ENCODE data around the gene SLC30A3. TPM values are rescaled to one million over a fixed set of nuclear protein-coding genes. Genes with fewer than 3 reads are reported as not detected.

Gene SLC30A3
- total RNA-seq, 2 experiments from 2014 or later, result not detected

DNA sequence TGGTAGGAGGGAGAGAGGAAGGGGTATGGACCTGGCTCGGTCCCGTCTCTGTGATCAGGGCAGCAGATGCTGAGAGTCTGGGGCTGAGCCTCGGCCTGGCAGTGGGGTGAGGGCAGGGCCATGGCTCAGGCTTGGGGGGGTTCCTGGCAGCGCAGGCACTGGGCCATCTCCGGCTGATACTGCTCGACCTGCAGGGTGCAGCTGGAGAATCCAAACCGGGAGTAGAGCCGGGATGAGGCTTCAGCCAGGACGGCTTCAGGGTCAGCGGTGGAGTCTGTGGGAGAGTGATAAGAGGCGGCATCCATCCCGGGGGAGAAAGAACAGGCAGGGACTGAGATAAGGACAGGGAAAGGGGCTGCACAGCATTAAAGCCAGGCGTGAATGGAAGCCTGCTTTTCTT lies 7.7 kb downstream of the SLC30A3 start:
- H3K4me3 Mint-ChIP-seq, result no peak overlapping the region
- Histone ChIP-seq H3K27ac (ENCODE audit: low read depth in 1 of 2, low read length in 2 of 2) (no peak overlapping the region), H3K9me3 (ENCODE audit: control insufficient read depth in 1 of 2, insufficient read depth in 1 of 2, low read length in 2 of 2) (peaks cover 0 to 5% of the 10 kb centered on the region in 2 experiments), H3K4me3 (ENCODE audit: low read length) (no peak overlapping the region), H3K27me3 (ENCODE audit: control insufficient read depth in 1 of 2, insufficient read depth in 2 of 2, low read length in 2 of 2) (peaks cover 40 to 56% of the 10 kb centered on the region in 2 experiments), H3K4me1 (ENCODE audit: insufficient read depth, low read length) (peaks cover 4% of the 10 kb centered on the region), H3K36me3 (ENCODE audit: insufficient read depth, low read length) (no peaks in the 10 kb centered on the region)
- H3K9me3 Mint-ChIP-seq, result no peaks in the 10 kb centered on the region
- POLR2A ChIA-PET, result no interaction called here
- CTCF ChIA-PET, result no interaction called here
- no peaks in the 10 kb centered on the region for H3K4me1 Mint-ChIP-seq (ENCODE audit: low read depth)
- H3K27me3 Mint-ChIP-seq, result peaks cover 63% of the 10 kb centered on the region
- DNase-seq, result no peak
- ATAC-seq (ENCODE audit: poor library complexity), result no peak
- TF ChIP-seq, protein P1, sequence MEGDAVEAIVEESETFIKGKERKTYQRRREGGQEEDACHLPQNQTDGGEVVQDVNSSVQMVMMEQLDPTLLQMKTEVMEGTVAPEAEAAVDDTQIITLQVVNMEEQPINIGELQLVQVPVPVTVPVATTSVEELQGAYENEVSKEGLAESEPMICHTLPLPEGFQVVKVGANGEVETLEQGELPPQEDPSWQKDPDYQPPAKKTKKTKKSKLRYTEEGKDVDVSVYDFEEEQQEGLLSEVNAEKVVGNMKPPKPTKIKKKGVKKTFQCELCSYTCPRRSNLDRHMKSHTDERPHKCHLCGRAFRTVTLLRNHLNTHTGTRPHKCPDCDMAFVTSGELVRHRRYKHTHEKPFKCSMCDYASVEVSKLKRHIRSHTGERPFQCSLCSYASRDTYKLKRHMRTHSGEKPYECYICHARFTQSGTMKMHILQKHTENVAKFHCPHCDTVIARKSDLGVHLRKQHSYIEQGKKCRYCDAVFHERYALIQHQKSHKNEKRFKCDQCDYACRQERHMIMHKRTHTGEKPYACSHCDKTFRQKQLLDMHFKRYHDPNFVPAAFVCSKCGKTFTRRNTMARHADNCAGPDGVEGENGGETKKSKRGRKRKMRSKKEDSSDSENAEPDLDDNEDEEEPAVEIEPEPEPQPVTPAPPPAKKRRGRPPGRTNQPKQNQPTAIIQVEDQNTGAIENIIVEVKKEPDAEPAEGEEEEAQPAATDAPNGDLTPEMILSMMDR (IDR thresholded peaks at IDR 0.05), result no peak
- H3K27ac Mint-ChIP-seq, result no peak overlapping the region
- intact Hi-C loops (cut with DNase I, micrococcal nuclease), result no loop called here
- no peaks in the 10 kb centered on the region for H3K36me3 Mint-ChIP-seq (ENCODE audit: low read depth)

DNA sequence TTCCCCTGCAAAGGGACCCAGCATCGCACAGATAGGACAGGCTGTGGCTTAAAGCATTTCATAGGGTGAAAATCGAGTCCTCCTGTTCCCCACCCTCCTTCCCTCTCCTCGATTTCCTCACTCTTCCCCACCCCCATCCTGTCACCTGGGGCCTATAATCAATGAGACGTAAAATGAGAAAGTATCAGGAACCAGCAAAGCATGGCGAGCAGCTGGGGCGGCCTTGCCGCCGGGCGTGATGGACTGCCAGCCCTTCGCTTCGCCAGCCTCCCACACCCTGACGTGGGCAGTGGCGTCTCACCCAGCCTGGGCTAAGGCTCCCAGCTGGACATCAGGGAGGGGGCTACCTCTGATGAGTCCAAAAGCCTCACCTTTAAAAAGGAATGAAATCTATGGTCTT lies 11.1 kb downstream of the SLC30A3 start:
- ATAC-seq (ENCODE audit: poor library complexity), result no peak
- no peaks in the 10 kb centered on the region for H3K36me3 Mint-ChIP-seq (ENCODE audit: low read depth)
- intact Hi-C loops (cut with DNase I, micrococcal nuclease), result no loop called here
- Histone ChIP-seq H3K36me3 (ENCODE audit: insufficient read depth, low read length) (no peaks in the 10 kb centered on the region), H3K27me3 (ENCODE audit: control insufficient read depth in 1 of 2, insufficient read depth in 2 of 2, low read length in 2 of 2) (peaks cover 18 to 27% of the 10 kb centered on the region in 2 experiments), H3K4me3 (ENCODE audit: low read length) (no peak overlapping the region), H3K27ac (ENCODE audit: low read depth in 1 of 2, low read length in 2 of 2) (no peak overlapping the region), H3K9me3 (ENCODE audit: control insufficient read depth in 1 of 2, insufficient read depth in 1 of 2, low read length in 2 of 2) (no peaks in the 10 kb centered on the region), H3K4me1 (ENCODE audit: insufficient read depth, low read length) (peaks cover 6% of the 10 kb centered on the region)
- CTCF ChIA-PET, result interaction anchor here (0.8 to 1.3 kb wide), 3 partner anchors 13 to 52 kb away, joined by 3 to 4 read pairs (median 3); no protein-coding TSS in a partner anchor
- POLR2A ChIA-PET, result no interaction called here
- DNase-seq, result no peak
- H3K4me3 Mint-ChIP-seq, result no peak overlapping the region
- no peaks in the 10 kb centered on the region for H3K4me1 Mint-ChIP-seq (ENCODE audit: low read depth)
- H3K9me3 Mint-ChIP-seq, result no peaks in the 10 kb centered on the region
- TF ChIP-seq, protein P1 (IDR thresholded peaks at IDR 0.05), result no peak
- no peak overlapping the region for H3K27ac Mint-ChIP-seq
- H3K27me3 Mint-ChIP-seq, result peaks cover 49% of the 10 kb centered on the region

- DNase-seq (no peak), ATAC-seq (ENCODE audit: poor library complexity) (no peak)
- Histone ChIP-seq H3K4me1 (ENCODE audit: insufficient read depth, low read length) (peaks cover 6% of the 10 kb centered on the region), H3K27me3 (ENCODE audit: control insufficient read depth in 1 of 2, insufficient read depth in 2 of 2, low read length in 2 of 2) (peaks cover 14 to 19% of the 10 kb centered on the region in 2 experiments), H3K27ac (ENCODE audit: low read depth in 1 of 2, low read length in 2 of 2) (no peak overlapping the region), H3K36me3 (ENCODE audit: insufficient read depth, low read length) (no peaks in the 10 kb centered on the region), H3K4me3 (ENCODE audit: low read length) (no peak overlapping the region), H3K9me3 (ENCODE audit: control insufficient read depth in 1 of 2, insufficient read depth in 1 of 2, low read length in 2 of 2) (no peaks in the 10 kb centered on the region)
- H3K4me3 Mint-ChIP-seq, result no peak overlapping the region
- no peaks in the 10 kb centered on the region for H3K36me3 Mint-ChIP-seq (ENCODE audit: low read depth)
- H3K27me3 Mint-ChIP-seq, result peaks cover 39% of the 10 kb centered on the region
- intact Hi-C loops (cut with DNase I, micrococcal nuclease), result loop anchor here (1.0 kb wide), 2 partner anchors 29 to 52 kb away; no protein-coding TSS in a partner anchor
- ChIA-PET CTCF (interaction anchor here (0.8 to 1.3 kb wide), 3 partner anchors 14 to 53 kb away, joined by 3 to 4 read pairs (median 3); no protein-coding TSS in a partner anchor), POLR2A (no interaction called here)
- no peaks in the 10 kb centered on the region for H3K9me3 Mint-ChIP-seq
- H3K27ac Mint-ChIP-seq, result no peak overlapping the region
- TF ChIP-seq, protein P1 (IDR thresholded peaks at IDR 0.05), result no peak
- H3K4me1 Mint-ChIP-seq (ENCODE audit: low read depth), result no peaks in the 10 kb centered on the region
These were observed 12.0 kb downstream of the SLC30A3 start for GRCh38 chr2:27250652-27251379.

Measured in CD4-positive, alpha-beta T cell (primary cell).